ENCODE measurements around the gene GUCA2A.

DNA sequence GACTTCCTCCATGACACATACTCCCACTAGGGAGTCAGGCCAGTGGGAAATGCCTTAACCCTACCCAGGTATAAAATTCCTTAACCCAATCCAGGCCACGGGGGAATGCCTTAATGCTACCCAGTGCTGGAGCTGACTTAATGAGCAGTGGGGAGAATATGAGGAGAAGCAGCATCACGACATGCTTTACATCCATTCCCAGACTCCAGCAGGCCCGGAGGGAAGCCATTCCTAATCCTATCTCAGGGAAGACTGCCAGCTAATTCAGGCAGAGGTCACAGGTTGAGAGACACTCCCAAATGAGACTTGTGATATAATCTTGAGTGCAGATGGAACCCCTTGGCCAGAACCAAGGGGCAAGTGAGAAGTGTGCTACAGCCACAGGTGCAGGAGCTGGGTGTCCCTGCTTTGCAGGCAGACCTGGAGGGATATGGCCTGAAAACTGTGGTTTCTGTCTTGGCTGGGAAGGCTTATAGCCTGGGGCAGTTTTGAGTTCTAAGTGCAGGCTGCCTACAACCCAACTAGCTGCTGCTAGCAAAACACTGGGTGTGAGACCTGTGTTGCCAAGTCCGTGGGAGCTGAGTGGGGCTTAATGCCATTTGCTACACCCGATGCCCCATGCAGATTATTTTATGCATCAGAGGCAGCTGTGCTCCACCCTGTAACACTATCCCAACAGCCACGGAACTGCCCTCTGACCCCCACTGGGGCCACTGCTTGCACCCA, 45.1 kb upstream of the GUCA2A start:
- TF ChIP-seq RAD21 (IDR thresholded peaks at IDR 0.05 in 1 of 2, conservative IDR thresholded peaks at IDR 0.05 in 1 of 2; ENCODE audit: low read depth in 2 of 2, low read length in 2 of 2), result no peak
- no peak for TF ChIP-seq POLR2AphosphoS5 (IDR thresholded peaks at IDR 0.05; ENCODE audit: low read depth, low read length)
- no peak for TF ChIP-seq SIN3A (conservative IDR thresholded peaks at IDR 0.05 in 1 of 2, IDR thresholded peaks at IDR 0.05 in 1 of 2; ENCODE audit: low read depth in 1 of 2, low read length in 2 of 2)
- TF ChIP-seq POLR2A (IDR thresholded peaks at IDR 0.05; ENCODE audit: control extremely low read depth in 1 of 2, low read depth in 2 of 2, low read length in 2 of 2), result no peak
- TF ChIP-seq RXRA (IDR thresholded peaks at IDR 0.05; ENCODE audit: insufficient read depth, low read depth, low read length), result no peak
- no peak for TF ChIP-seq CTCF (IDR thresholded peaks at IDR 0.05; ENCODE audit: control extremely low read depth in 1 of 3, insufficient read depth in 1 of 3, low read depth in 1 of 3, low read length in 3 of 3)
- no peak for TF ChIP-seq ZNF274 (IDR thresholded peaks at IDR 0.05; ENCODE audit: borderline replicate concordance, extremely low read depth, low read length)
- TF ChIP-seq ATF3 (IDR thresholded peaks at IDR 0.05; ENCODE audit: insufficient read depth, low read depth, low read length), result no peak

Measured in H1 (cell line).